Natural killer cell (primary cell): ENCODE results near the gene TCERG1L. TPM values are rescaled to one million over a fixed set of nuclear protein-coding genes. Genes with fewer than 3 reads are reported as not detected.
"Not testable (repeated sequence)": the region's sequence is repeated elsewhere in the genome, so short reads cannot be mapped to it uniquely, and the experiment has no call there.

Experiments
- ATAC-seq, 3 donors: fragments of 150-1000 bp in 2 of 3; fragments of 200-7000 bp in 1 of 3; cut with Tn5 transposase; 1 replicate in 1 of 3; 2 replicates in 2 of 3; pipeline ENCODE4 v1.10.0; 2021; ENCODE audit warnings: mild to moderate bottlenecking in 2 of 3, moderate library complexity in 2 of 3
- DNase-seq, 2 donors: peaks; one replicate each; pipeline versions ENCODE4 v3.0.0 to v3.0.0-alpha.2; 2013 to 2021; ENCODE audit warnings: mixed read lengths in 1 of 2
- H3K27ac ChIP-seq: one replicate; pipeline ENCODE4 v1.5.1; 2013; ENCODE audit warnings: mild to moderate bottlenecking, low read length
- H3K27me3 ChIP-seq: one replicate; pipeline ENCODE4 v1.6.1; 2013; ENCODE audit warnings: low read length; ENCODE audit not compliant: control insufficient read depth, insufficient read depth
- H3K36me3 ChIP-seq: one replicate; pipeline ENCODE4 v1.6.1; 2013; ENCODE audit warnings: low read length; ENCODE audit not compliant: control insufficient read depth, insufficient read depth
- H3K4me1 ChIP-seq: one replicate; pipeline ENCODE4 v1.6.1; 2013; ENCODE audit warnings: low read length; ENCODE audit not compliant: control insufficient read depth, insufficient read depth
- H3K4me3 ChIP-seq: one replicate; pipeline ENCODE4 v1.5.1; 2013; ENCODE audit warnings: low read length
- H3K9me3 ChIP-seq: one replicate; pipeline ENCODE4 v1.6.1; 2013; ENCODE audit warnings: low read length; ENCODE audit not compliant: control insufficient read depth, insufficient read depth
- H3K27ac Mint-ChIP-seq, 2 donors: one replicate each; pipeline ENCODE4 v1.8.0; 2022; ENCODE audit warnings: mild to moderate bottlenecking in 2 of 2, mixed read lengths in 2 of 2, moderate library complexity in 1 of 2
- H3K27me3 Mint-ChIP-seq, 2 donors: one replicate each; pipeline ENCODE4 v1.8.0; 2022; ENCODE audit warnings: low read depth in 2 of 2, mixed read lengths in 2 of 2
- H3K36me3 Mint-ChIP-seq: one replicate; pipeline ENCODE4 v1.8.0; 2022; ENCODE audit warnings: mixed read lengths
- H3K4me1 Mint-ChIP-seq, 2 donors: one replicate each; pipeline ENCODE4 v1.8.0; 2022; ENCODE audit warnings: mixed read lengths in 2 of 2
- H3K4me3 Mint-ChIP-seq: one replicate; pipeline ENCODE4 v1.8.0; 2022; ENCODE audit warnings: mild to moderate bottlenecking, moderate library complexity, mixed read lengths
- H3K9me3 Mint-ChIP-seq, 2 donors: one replicate each; pipeline ENCODE4 v1.8.0; 2022; ENCODE audit warnings: mixed read lengths in 2 of 2
- CTCF ChIP-seq: fragments of 200-600 bp; IDR thresholded peaks from one replicate; pipeline ENCODE4 v1.8.0; 2022; ENCODE audit warnings: antibody characterized with exemption
- WGBS: methylation state at CpG from one replicate; pipeline ENCODE4 v1.1.7; 2013; ENCODE audit warnings: missing lambda C conversion rate; ENCODE audit not compliant: insufficient coverage; 5-methylcytosine and 5-hydroxymethylcytosine counted together
- intact Hi-C: fragments of 100-400 bp; cut with micrococcal nuclease; formaldehyde crosslinking; loops from one replicate; pipeline ENCODE4 v1.14.2; 2022
- total RNA-seq, 4 donors: library from RNA; stranded (reverse); fragments of 120-200 nt in 1 of 4; gene quantifications; one replicate each; pipeline versions ENCODE4 v1.2.3 to v1.2.4, GENCODE V29; 2013 to 2022

The TCERG1L gene
- total RNA-seq, 3 donors from 2014 or later (not counting 1 experiment from before 2014, with no cell fraction given) = 0.48 TPM; not detected in 2

DNA sequence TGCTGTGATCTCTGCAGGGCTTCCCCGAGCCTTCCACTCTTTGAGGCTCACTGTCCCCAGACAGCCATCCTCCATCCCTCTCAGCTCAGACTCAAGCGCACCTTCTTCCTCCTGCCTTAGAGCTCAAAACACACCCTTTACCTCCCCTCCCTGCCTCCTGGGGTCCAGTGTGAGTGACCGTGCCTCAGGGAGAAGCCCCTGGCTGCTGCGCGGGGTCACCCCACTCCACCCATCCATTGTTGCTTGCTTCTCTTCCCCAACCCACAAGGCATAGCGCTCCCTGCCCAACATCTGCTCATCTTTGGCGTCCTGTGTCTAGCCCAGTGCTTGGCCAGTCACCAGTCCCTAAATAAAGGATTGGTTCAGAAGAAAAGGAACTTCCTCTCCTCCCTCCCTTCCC, 170.3 kb downstream of the TCERG1L start:
- Histone ChIP-seq H3K27ac (no peak overlapping the region), H3K4me3 (no peak overlapping the region), H3K27me3 (no peaks in the 10 kb centered on the region), H3K36me3 (no peaks in the 10 kb centered on the region), H3K9me3 (no peaks in the 10 kb centered on the region), H3K4me1 (no peaks in the 10 kb centered on the region)
- DNase-seq = no peak
- Mint-ChIP-seq H3K4me3 (no peak overlapping the region), H3K36me3 (no peaks in the 10 kb centered on the region), H3K27me3 (no peaks in the 10 kb centered on the region), H3K4me1 (no peaks in the 10 kb centered on the region), H3K27ac (no peak overlapping the region), H3K9me3 (no peaks in the 10 kb centered on the region)
- 84% methylated on average over 7 of the region's 7 CpGs for WGBS
- intact Hi-C loops = no loop called here
- no peak for ATAC-seq
- no peak for TF ChIP-seq CTCF

GRCh38 chr10:131140606-131141005, 170.9 kb downstream of the TCERG1L start:
- ATAC-seq (no peak), DNase-seq (no peak)
- Histone ChIP-seq H3K27me3 (no peaks in the 10 kb centered on the region), H3K4me3 (no peak overlapping the region), H3K36me3 (no peaks in the 10 kb centered on the region), H3K9me3 (no peaks in the 10 kb centered on the region), H3K27ac (no peak overlapping the region), H3K4me1 (no peaks in the 10 kb centered on the region)
- 86% methylated on average over 8 of the region's 9 CpGs for WGBS
- H3K36me3 Mint-ChIP-seq = no peaks in the 10 kb centered on the region
- no peak for TF ChIP-seq CTCF
- no peaks in the 10 kb centered on the region for H3K9me3 Mint-ChIP-seq
- no peak overlapping the region for H3K27ac Mint-ChIP-seq
- H3K27me3 Mint-ChIP-seq = no peaks in the 10 kb centered on the region
- H3K4me3 Mint-ChIP-seq = no peak overlapping the region
- intact Hi-C loops = no loop called here
- H3K4me1 Mint-ChIP-seq = no peaks in the 10 kb centered on the region

GRCh38 chr10:131137223-131137622, 174.3 kb downstream of the TCERG1L start:
- H3K4me3 Mint-ChIP-seq = no peak overlapping the region
- Histone ChIP-seq H3K27ac (no peak overlapping the region), H3K4me3 (no peak overlapping the region), H3K36me3 (no peaks in the 10 kb centered on the region), H3K27me3 (no peaks in the 10 kb centered on the region), H3K4me1 (no peaks in the 10 kb centered on the region), H3K9me3 (no peaks in the 10 kb centered on the region)
- no peak for DNase-seq
- H3K36me3 Mint-ChIP-seq = no peaks in the 10 kb centered on the region
- ATAC-seq = no peak
- H3K27ac Mint-ChIP-seq = no peak overlapping the region
- H3K4me1 Mint-ChIP-seq = no peaks in the 10 kb centered on the region
- intact Hi-C loops = no loop called here
- WGBS = 88% methylated on average over 15 of the region's 17 CpGs
- H3K9me3 Mint-ChIP-seq = no peaks in the 10 kb centered on the region
- peaks cover 0 to 7% of the 10 kb centered on the region in 2 donors for H3K27me3 Mint-ChIP-seq
- TF ChIP-seq CTCF = no peak

DNA sequence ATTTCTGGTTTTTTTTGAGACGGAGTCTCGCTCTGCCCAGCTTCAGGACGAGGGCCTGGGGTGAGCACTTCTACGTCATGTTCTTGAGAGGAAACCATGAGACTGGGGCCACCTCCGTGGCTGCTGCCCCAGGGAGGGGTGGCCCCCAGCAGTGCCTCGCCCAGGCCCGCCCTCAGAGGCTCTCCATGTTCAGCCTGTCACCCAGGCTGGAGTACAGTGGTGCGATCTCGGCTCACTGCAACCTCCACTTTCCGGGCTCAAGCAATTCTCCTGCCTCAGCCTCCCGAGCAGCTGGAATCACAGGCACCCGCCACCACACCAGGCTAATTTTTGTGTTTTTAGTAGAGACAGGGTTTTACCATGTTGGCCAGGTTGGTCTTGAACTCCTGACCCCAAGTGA, 175.2 kb downstream of the TCERG1L start:
- H3K36me3 ChIP-seq, H3K27ac ChIP-seq, H3K27me3 ChIP-seq, H3K4me3 ChIP-seq, H3K4me1 ChIP-seq, ATAC-seq, H3K27ac Mint-ChIP-seq, H3K4me1 Mint-ChIP-seq, H3K27me3 Mint-ChIP-seq, intact Hi-C loops, H3K9me3 ChIP-seq, DNase-seq, H3K36me3 Mint-ChIP-seq, H3K9me3 Mint-ChIP-seq, H3K4me3 Mint-ChIP-seq: not testable (repeated sequence)
- WGBS = 88% methylated on average over 12 of the region's 12 CpGs
